HL-60 (cell line): ENCODE results near the gene CEPT1.
"Not testable (repeated sequence)": the region's sequence is repeated elsewhere in the genome, so short reads cannot be mapped to it uniquely, and the experiment has no call there.

Experiments
- DNase-seq, 2 experiments: peaks; one replicate each; pipeline ENCODE4 v3.0.0-alpha.2; 2010 to 2020; ENCODE audit warnings: low read depth in 1 of 2, low spot score in 1 of 2
- H3K27ac ChIP-seq: fragments of 250-450 bp; sonication (Bioruptor Pico); replicated peaks from 2 replicates; pipeline ENCODE4 v1.5.1; 2020; ENCODE audit warnings: mild to moderate bottlenecking, moderate library complexity
- H3K27me3 ChIP-seq: fragments of 250-450 bp; sonication (Bioruptor Pico); 2 replicates; pipeline ENCODE4 v1.5.1; 2021; ENCODE audit warnings: mild to moderate bottlenecking, moderate library complexity; ENCODE audit not compliant: insufficient read depth, poor library complexity, severe bottlenecking
- H3K4me3 ChIP-seq: replicated peaks from 2 replicates; pipeline ENCODE4 v1.5.1; 2011; ENCODE audit warnings: mild to moderate bottlenecking, control low read depth, low read length; ENCODE audit not compliant: insufficient read depth
- CTCF ChIP-seq: IDR thresholded peaks from one replicate; pipeline ENCODE4 v1.5.1; 2011; ENCODE audit warnings: low read length, control low read depth, inconsistent platforms; ENCODE audit not compliant: insufficient read depth
- GABPA ChIP-seq: IDR thresholded peaks from 2 replicates; pipeline ENCODE4 v1.6.1; 2012; ENCODE audit warnings: low read depth
- POLR2AphosphoS5 ChIP-seq: IDR thresholded peaks from 2 replicates; pipeline ENCODE4 v1.6.1; 2012; ENCODE audit warnings: low read depth
- REST ChIP-seq: IDR thresholded peaks from 2 replicates; pipeline ENCODE4 v1.6.1; 2012; ENCODE audit warnings: low read depth; ENCODE audit not compliant: insufficient replicate concordance
- SPI1 ChIP-seq: IDR thresholded peaks from 2 replicates; pipeline ENCODE4 v1.6.1; 2012; ENCODE audit warnings: low read depth, mild to moderate bottlenecking, borderline replicate concordance

Gene CEPT1

GRCh38 chr1:111213412-111213811, 73.4 kb downstream of the CEPT1 start:
- no peaks in the 10 kb centered on the region for H3K27me3 ChIP-seq
- no peak overlapping the region for H3K4me3 ChIP-seq
- DNase-seq: peak in 1 of 2 experiments; percentile 45
- peak overlapping the region; percentile 5; the same call in 1 of the 2 replicates for H3K27ac ChIP-seq
- no peak for TF ChIP-seq REST
- TF ChIP-seq GABPA: no peak
- TF ChIP-seq POLR2AphosphoS5: no peak
- TF ChIP-seq SPI1: no peak
- TF ChIP-seq CTCF: no peak

- H3K27me3 ChIP-seq: no peaks in the 10 kb centered on the region
- DNase-seq: no peak
- H3K4me3 ChIP-seq: no peak overlapping the region
- no peak for TF ChIP-seq GABPA
- no peak for TF ChIP-seq REST
- TF ChIP-seq POLR2AphosphoS5: no peak
- TF ChIP-seq CTCF: no peak
- no peak for TF ChIP-seq SPI1
- no peak overlapping the region for H3K27ac ChIP-seq
These were observed 74.2 kb downstream of the CEPT1 start for GRCh38 chr1:111214074-111214801.

- no peak overlapping the region for H3K4me3 ChIP-seq
- TF ChIP-seq REST: no peak
- no peak for TF ChIP-seq GABPA
- no peak for TF ChIP-seq SPI1
- TF ChIP-seq POLR2AphosphoS5: no peak
- TF ChIP-seq CTCF: no peak
- no peaks in the 10 kb centered on the region for H3K27me3 ChIP-seq
- no peak for DNase-seq
- no peak overlapping the region; the same call in 1 of the 2 replicates for H3K27ac ChIP-seq
These were observed 74.9 kb downstream of the CEPT1 start for GRCh38 chr1:111214884-111215283.

GRCh38 chr1:111215285-111215684, 75.3 kb downstream of the CEPT1 start:
- not testable (repeated sequence) for H3K27me3 ChIP-seq, DNase-seq, H3K4me3 ChIP-seq
- H3K27ac ChIP-seq: peak overlapping the region; percentile 34; the same call in 1 of the 2 replicates
